Adrenal gland (tissue), 5 donors: Measurements from ENCODE around the gene TMOD4.

Experiments
- CTCF ChIP-seq, 6 experiments: fragments of 450-650 bp in 4 of 6; fragments of 200-600 bp in 2 of 6; sonication (generic) in 1 of 6; IDR thresholded peaks; 1 replicate in 5 of 6; 2 replicates in 1 of 6; pipeline versions ENCODE4 v1.5.1 to v1.8.0; 2016 to 2021; ENCODE audit warnings: antibody characterized with exemption in 6 of 6, mild to moderate bottlenecking in 2 of 6, moderate library complexity in 1 of 6
- POLR2A ChIP-seq, 2 donors: fragments of 450-650 bp; IDR thresholded peaks; one replicate each; pipeline ENCODE4 v1.6.1; 2017; ENCODE audit warnings: antibody characterized with exemption in 2 of 2, mild to moderate bottlenecking in 2 of 2, moderate library complexity in 1 of 2
- donor health status: DM: no; HTN: no; CAD: no.

DNA sequence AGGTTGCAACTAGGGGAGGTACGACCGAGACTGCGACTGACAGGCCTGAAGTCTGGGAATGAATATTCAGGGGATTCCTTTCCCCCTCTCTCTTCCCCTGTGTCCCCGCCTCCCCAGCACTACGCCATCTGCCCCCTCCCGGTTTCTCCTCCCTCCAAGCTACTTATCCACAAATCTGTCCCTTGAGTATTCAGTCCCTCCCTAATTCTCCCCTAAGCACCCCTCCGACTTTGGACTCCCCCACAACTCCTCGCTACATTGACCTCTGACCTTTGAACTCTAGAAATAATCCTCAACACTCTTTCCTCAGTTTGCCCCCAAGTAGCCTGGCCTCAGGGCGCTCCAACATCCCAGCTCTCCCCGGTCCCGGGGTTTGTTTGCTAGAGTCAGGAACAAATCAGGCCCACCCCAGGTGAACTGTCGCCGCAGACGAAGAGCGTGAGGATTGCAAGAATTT is 10.5 kb downstream of the TMOD4 start:
- TF ChIP-seq CTCF (IDR thresholded peaks at IDR 0.05) (no peak), POLR2A (IDR thresholded peaks at IDR 0.05) (no peak)
